ELF-1 (cell line): Measurements from ENCODE around the gene SH3GL3.

Experiments used
- DNase-seq: peaks from one replicate; pipeline ENCODE4 v3.0.0-alpha.2; 2016; ENCODE audit warnings: low read depth, low spot score

Gene SH3GL3

DNA sequence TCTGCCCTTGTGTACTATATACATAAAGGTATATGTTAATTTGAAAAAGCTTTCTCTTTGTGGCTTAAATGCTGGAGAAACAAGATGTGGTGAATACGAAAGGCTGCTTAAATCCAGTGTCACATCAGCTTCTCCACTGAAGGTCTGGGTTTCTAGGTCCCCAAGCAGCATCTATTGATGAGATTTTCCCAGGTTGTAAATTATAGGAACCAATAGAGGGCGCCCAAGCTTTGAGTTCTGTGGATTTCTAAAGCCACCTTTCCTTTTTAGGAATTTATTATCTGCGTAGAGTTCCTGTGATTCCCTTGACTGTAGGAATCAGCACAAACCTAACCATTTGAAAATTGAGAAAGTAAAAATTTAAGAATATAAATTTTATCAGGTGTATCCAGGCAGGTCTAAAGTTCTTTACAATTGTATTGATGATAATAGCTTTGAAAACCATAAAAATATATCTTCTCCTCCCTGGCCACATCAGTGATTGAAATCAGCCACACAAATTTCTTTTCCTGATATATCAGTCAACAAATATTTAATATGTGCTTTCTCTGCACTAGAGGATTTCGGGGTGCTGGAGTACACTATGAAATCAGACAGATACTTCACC, 118.5 kb downstream of the SH3GL3 start:
- DNase-seq: peak; percentile 44

DNA sequence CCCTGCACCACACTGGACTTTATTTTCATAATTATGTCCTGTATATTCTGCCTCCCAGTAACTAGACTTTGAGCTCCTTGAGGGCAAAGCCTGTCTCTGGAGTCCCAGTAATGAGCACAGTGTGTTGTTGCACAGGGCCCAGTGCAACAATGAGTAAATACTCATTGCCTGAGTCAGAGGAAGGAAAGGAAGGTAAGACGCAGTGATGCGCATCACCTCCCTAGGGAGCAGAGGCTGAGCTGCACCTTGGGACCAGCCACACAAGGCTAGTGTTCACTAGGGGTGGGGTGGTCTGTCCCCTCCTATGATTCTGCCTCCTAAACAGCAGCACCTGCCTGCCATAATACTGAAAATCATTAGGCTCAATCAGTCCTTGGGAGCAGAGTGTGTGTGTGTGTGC, 120.2 kb downstream of the SH3GL3 start:
- no peak for DNase-seq

- DNase-seq: no peak
These were observed 122.2 kb downstream of the SH3GL3 start for GRCh38 chr15:83569341-83569740.

DNA sequence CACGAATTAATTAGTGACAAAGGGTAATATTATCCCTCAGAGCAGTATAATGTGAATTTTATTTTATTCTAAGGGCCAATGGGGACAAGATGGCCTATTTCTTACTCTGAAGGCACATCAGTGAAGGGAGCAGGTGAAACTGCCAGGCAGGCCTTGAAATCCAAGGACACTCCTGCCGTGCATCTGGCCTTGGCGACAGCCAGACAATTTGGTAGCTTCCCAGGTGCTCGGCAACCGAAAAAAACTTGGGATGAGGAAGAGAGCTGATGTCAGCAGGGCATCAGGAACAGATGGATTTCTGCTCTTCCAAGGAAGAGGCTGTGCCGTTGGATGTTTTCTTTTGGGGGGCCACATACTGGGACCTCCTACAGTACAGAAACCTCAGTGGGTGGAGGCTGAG, 123.6 kb downstream of the SH3GL3 start:
- DNase-seq: no peak

DNA sequence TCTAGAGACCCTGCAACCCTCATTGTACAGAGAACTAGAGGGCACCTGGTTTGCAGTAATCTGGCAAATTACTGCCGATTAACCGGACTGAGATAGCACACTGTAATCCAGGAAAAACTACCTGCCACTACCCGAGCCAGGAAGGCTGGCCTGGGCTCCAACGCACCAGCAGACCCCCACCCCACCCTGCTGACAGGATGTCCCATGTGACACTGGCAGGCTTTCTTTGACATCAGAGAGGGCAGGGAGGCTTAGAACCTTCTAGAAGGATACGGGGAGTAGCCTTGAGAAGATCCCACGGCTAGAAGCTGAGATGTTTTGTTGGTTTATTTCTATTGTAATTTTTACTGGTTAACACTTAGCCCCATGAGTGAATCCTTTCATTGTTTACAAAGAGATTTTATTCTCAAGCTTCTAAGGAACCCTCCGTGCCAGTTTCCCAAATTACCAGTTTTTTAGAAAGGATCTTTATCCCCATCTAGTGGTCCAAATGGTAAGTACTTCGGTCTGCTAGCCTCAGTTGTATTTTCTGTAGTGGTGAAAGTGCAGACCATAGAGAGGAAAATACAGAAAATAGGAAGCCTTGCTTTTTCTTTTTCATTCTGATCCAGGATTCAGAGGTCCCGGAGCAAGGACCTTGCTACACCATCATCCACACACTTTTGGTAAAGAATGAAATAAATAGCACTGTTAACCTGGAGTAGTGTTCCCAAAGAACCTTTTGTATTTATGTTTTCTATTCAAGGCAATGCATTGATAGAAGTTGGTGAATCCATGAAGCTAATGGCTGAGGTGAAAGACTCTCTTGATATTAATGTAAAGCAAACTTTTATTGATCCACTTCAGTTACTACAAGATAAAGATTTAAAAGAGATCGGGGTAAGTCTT, 124.9 kb downstream of the SH3GL3 start:
- DNase-seq: peak; percentile 25

DNA sequence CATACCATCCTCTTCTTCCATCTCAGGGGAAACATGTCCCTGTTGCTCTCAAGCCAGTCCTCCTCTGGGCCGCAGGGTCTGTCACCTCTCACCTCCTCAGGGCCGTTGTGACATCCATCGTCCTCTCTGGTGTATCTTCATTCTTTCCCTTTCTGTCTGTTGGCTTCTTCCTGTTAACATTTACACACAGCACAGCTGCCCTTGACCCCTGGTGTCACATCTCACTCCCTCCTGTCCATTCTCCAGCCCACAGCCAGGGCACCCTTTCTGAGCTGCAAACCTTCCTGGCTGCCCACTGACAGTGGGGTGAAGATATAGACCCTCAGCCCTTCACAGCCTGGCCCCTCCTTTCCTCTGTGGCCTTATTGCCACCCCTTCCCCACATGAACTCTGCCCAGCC, 127.2 kb downstream of the SH3GL3 start:
- no peak for DNase-seq

DNA sequence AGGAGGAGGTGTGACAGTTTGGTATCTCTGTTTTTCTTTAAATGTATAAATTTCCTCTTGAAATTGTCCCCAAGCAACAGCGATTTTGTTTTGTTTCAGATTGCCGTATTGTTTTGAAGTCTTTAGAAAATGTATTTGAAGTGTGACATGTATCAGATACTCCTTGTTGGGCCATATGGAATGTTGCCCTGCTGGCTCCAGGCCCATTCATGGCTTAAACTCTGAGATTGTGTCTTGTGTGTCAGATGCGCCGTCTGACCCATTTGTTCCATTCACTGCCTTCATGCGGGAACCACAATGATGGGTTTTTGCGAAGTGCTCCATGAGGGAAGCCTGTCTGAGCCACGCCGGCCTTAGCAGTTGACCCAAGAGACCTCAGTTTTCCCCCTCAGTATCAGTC, 131.6 kb downstream of the SH3GL3 start:
- DNase-seq: no peak

- DNase-seq: no peak
These were observed 134.2 kb downstream of the SH3GL3 start for GRCh38 chr15:83581381-83581780.

DNA sequence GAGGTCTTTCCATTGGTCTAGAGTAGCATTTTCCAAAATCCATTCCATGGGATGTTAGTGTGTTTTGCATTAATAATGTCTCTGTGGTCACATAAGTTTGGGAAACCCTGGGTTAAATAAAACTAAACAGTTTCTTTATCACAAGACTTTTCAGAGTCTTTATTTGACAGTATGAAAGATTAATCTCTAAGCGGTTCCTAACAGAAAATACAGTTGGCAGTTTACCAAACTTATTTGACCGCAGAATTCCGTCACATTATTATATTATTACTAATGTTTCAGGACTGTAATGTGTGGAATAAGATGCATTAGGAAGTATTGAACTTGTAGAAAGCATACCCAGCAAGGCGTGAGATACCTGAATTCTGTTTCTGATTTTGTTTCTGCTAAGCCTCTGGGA, 135.2 kb downstream of the SH3GL3 start:
- no peak for DNase-seq

GRCh38 chr15:83585601-83586335, 138.6 kb downstream of the SH3GL3 start:
- no peak for DNase-seq

GRCh38 chr15:83587091-83587490, 139.9 kb downstream of the SH3GL3 start:
- no peak for DNase-seq

- no peak for DNase-seq
These were observed 141.3 kb downstream of the SH3GL3 start for GRCh38 chr15:83588441-83588840.

GRCh38 chr15:83592370-83593040, 145.4 kb downstream of the SH3GL3 start:
- DNase-seq: no peak

GRCh38 chr15:83595191-83595590, 148.1 kb downstream of the SH3GL3 start:
- no peak for DNase-seq

DNA sequence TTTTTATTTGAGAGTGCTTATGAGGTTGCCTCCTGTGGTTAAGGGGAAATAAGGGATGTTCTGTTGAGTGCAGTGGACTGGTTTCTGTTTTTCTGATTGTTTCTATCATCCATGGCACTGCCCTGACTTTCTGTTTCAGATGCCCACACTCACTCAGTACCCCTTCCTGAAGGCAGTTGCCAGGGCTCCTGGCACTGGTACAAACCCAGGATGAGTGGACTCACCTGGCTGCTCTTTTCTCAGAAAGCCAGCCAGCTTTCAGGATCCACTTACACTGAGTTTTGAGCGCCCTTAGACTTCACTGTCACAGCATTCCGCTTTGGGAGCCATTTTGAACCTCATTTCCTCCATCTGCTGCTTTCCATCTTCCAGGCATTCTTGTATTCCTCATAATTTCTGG, 150.9 kb downstream of the SH3GL3 start:
- no peak for DNase-seq

DNA sequence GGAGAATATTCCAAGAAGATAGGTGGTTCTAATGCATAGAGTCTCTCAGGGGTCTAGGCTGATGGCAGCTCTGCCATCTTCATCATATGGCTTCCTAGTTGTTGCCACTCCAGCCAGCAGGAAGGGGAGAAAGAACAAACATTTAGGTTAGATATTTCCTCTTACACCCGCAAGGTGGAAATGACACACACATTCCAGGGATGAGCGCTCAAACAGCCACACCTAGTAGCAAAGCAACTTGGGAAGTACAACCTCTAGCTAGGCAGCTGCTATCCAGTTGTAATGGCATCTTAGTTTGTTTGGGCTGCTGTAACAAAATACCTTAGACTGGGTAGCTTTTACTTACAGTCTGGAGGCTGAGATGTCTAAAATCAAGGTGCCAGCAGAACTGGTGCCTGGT, 154.9 kb downstream of the SH3GL3 start:
- DNase-seq: no peak

- no peak for DNase-seq
These were observed 157.4 kb downstream of the SH3GL3 start for GRCh38 chr15:83604549-83604948.

GRCh38 chr15:83605111-83605945, 158.2 kb downstream of the SH3GL3 start:
- no peak for DNase-seq

- no peak for DNase-seq
These were observed 163.0 kb downstream of the SH3GL3 start for GRCh38 chr15:83610132-83610531.

DNA sequence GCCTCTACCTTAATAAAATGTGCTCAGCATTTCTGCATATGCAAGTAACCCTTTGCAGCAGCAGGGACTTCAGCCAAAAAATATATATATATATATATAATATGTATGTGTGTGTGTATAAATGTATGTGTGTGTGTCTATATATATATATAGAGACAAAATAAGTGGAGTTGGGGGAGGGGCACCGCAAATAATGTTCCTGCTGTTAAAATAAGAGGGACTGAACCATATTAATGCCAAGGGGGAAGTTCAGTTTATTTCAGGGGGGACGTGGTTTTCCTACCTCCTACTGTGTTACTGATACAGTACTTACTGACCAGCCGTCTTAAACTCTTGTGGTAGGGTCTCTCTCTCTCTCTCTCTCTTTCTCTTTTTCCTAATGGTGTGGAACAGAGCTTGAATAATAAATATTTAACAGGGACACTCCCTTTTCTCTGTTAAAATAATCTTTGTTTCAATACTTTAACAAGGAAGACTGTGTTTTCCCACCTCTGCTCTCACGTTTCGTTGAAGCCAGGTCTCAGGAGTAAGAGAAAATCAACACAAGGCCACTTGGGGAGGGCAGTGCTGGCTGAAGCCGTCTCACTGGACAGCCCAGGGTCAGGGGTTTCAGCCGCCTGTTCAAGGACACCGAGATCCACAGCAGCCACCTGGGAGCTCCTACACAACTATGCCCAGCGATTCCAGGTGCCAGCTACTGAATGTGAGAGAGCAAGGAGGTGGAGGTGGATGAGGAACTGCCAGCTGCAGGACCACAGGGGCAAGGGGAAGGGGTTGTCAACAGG, 164.0 kb downstream of the SH3GL3 start:
- no peak for DNase-seq
